GM19240 (cell line): ENCODE measurements around the gene IQGAP3.

Experiments
- DNase-seq: peaks from one replicate; pipeline ENCODE4 v3.0.0; 2011; ENCODE audit warnings: low spot score; ENCODE audit not compliant: insufficient read length

The IQGAP3 gene

DNA sequence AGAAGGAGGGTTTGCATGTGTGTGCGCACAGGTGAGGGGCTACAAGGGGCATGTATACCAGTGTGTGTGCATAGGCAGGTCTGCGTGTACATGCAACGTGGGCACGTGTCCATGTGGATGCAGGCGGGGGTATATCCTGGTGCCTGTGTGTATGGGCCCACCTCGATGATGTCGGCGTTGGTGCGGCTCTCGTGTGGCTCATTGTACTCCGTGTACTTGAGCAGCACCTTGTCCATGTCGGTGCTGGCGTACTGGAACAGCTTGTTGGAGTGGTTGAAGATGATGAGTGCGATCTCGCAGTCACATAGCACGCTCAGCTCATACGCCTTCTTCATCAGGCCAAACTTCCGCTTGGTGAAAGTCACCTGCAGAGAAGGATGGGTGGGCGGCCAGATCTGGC, 90.1 kb downstream of the IQGAP3 start:
- no peak for DNase-seq

- no peak for DNase-seq
Measured at GRCh38 chr1:156481527-156481926, 90.8 kb downstream of the IQGAP3 start.

- DNase-seq: peak; percentile 94
Measured at GRCh38 chr1:156480411-156481192, 91.8 kb downstream of the IQGAP3 start.

- no peak for DNase-seq
Measured at GRCh38 chr1:156480016-156480370, 92.4 kb downstream of the IQGAP3 start.

- no peak for DNase-seq
Measured at GRCh38 chr1:156479093-156480015, 93.0 kb downstream of the IQGAP3 start.

GRCh38 chr1:156478250-156478627, 94.1 kb downstream of the IQGAP3 start:
- no peak for DNase-seq

DNA sequence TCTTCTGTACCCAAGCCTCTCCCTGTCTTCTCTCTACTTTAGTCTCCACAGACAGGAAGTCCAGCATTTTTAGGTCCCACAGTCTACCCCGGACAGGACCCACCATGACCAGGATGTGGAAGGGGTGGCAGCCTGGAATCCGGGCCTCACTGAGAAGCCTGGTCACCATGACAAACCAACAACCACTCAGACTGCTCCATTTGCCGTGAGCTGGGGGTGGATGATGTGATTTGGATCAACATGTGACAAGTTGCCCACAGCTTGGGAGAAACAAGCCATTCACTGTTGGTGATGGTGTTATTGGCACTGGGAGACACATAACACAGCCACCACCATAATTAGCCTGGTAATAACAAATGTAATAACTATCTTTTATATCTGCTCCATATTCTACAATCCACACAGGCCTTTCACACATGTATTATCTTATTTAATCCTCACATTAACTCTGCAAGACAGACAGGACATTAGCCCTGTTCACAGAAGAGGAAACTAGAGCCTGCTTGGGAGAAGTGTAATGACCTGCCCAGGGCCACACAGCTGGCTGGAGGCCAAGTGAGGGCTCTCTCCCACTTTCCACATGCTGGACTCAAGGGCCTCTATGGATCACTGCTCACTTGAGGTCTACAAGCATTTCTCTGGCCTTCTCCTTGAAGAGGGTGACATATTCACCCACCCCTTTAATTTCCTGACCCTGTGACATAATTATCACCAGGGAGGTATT, 94.7 kb downstream of the IQGAP3 start:
- DNase-seq: no peak

- DNase-seq: no peak
Measured at GRCh38 chr1:156476501-156477298, 95.7 kb downstream of the IQGAP3 start.

- DNase-seq: no peak
Measured at GRCh38 chr1:156475568-156476500, 96.5 kb downstream of the IQGAP3 start.
